OCI-M1 (cell line): ENCODE results near the gene LRBA.
A peak's percentile ranks its signal among the peaks of the same experiment; 100 is the strongest.
"Not testable (repeated sequence)": the region's sequence is repeated elsewhere in the genome, so short reads cannot be mapped to it uniquely, and the experiment has no call there.

Source experiments
- DNase-seq: peaks from one replicate; lab custom pipeline; 2025; lab: John Stamatoyannopoulos, UW

The LRBA gene

GRCh38 chr4:151014521-151015458, at the start of gene LRBA:
TSS of gene LRBA (minus strand) at chr4:151015284. CDS start at chr4:151014642, 642 bp downstream.
- peak; percentile 88 for DNase-seq

DNA sequence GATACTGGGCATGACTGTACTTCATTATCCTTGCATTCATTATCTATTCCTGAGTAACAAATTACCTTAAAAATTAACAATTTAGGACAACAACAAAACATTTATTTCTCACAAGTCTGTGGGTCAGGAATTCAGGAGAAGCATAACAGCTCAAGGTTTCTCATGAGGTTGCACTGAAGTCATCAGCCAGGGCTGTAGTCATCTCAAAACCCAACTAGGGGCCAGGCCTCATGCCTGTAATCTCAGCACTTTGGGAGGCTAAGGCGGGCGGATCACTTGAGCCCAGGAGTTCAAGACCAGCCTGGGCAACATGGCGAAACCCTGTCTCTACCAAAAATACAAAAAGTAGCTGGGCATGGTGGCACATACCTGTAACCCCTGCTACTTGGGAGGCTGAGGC, 48.1 kb upstream of the LRBA start:
- not testable (repeated sequence) for DNase-seq

DNA sequence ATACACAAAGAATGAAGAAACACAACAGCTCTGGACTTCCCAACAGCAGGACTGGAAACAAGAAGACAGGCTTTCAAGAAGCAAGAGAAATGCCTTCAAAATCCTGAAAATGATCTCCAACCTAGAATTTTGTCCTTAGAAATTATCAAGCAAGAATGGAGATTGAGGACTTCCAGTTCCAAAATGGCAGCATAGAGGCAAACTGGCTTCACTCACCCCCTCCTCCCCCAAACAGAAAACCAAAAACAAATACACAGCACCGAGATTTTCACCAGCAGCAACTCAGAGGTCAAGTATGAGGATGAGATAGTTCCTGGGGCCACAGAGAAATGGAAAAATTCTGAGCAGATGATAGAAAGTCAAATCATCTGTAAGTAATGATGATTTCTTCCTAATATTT, 40.5 kb upstream of the LRBA start:
- no peak for DNase-seq

DNA sequence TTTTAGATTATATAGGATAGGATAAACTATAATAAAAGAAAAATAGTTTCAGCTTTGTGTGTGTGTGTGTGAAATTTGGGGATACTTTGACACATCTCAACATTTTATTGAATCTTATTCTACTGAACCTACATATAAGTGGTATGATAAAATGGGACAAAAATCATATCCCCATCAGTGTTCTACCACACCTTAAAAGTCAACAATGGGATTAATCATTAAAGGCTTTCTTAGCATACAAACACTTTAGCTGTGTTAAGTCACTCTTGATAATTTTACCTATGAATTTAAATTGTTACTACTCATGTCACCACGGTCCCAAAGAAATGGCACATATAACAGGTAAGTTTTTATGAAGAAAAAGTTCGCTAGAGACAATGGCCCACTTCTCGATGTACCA, 37.7 kb upstream of the LRBA start:
- no peak for DNase-seq

GRCh38 chr4:151049430-151049884, 34.4 kb upstream of the LRBA start:
- DNase-seq = no peak

DNA sequence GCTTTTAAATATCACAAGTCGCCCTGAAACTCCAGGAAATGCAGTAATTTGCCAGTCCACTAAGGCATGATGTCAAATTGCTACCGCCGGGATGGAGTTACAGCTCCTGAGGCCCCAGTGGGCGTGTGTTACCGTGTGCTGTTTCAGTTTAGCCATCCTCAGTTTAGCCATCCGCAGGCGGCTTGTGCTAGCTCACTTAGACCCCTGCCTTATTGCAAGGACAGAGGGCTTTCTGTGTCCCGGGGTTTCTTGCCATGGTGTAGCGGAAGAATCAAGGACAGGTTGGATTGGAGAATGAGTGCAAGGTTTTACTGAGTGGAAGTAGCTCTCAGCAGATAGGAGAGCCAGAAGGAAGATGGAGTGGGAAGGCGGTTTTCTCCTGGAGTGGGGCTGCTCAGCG, 33.8 kb upstream of the LRBA start:
- no peak for DNase-seq

- no peak for DNase-seq
Observed at GRCh38 chr4:151046609-151047008, 31.5 kb upstream of the LRBA start.

DNA sequence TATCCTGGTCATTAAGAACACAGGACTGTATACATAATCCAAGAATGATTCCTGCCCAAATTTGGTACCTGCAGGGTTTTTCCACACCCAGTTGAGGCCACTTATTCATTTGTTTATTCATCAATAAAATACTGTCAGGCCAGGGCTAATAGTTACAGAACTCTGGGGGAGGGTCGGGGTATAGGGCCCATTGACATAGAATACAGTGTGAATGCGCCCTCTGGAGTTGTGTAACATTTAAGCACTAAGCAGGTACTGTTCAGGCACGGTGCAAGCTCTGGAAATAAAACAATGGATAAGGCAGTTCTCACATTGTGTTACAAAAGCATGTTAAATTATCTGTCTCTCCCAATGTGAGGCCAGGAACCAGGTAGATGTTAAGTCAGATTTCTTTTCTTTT, 30.8 kb upstream of the LRBA start:
- peak; percentile 62 for DNase-seq

DNA sequence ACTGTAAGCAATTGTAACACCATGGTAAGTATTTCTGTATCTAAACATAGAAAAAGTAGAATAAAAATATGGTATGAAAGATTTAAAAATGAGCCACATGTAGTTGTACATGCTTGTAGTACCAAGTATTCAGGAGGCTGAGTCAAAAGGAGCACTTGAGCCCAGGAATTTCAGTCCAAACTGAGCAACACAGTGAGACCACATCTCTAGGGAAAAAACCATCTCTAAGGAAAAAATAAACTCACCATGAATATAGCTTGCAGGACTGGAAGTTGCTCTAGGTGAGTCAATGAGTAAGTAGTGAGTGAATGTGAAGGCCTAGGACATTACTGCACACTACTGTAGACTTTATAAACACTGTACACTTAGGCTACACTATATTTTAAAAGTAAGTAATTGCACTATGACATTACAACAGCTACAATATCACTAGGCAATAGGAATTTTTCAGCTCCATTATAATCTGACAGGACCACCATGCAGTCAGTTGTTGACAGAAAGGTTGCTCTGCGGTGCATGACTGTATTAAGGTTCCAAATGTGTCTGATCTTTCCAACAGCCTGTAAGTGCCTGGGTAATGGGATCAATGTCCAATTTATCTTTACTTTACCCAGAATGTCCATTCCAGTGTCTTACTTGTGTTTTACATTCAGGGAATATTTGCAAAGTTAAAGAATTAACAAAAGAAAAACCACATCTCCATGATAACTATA, 28.9 kb upstream of the LRBA start:
- DNase-seq = no peak

DNA sequence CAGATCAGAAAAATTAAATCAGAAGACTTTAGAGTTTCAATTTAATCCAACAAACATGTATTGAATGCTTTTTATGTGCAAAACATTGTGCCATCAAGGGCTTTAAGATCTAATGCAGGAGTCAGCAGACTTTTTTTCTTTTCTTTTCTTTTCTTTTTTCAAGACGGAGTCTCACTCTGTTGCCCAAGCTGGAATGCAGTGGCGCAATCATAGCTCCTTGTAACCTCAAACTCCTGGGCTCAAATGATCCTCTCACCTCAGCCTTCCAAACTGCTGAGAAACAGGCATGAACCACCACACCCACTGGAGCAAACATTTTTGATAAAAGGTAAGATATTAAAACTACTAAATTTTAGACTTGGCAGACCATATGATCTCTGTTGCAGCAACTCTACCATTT, 24.6 kb upstream of the LRBA start:
- DNase-seq = no peak

GRCh38 chr4:151038452-151039157, 23.5 kb upstream of the LRBA start:
- peak; percentile 89 for DNase-seq

DNA sequence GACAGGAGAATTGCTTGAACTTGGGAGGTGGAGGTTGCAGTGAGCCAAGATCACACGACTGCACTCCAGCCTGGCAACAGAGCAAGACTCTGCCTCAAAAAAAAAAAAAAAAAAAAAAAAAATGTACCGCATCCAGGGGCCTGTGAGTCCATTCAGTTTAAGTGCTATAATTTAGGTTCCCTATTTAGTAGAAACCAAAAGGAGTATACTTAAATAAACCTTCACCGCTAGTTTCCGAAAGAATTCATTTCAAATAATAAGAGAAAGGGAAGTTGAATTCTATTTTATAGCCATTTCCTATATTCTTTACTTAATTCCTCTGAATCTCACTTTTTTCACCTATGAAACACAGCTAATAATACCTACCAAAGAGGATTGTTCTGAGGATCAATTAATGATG, 20.8 kb upstream of the LRBA start:
- DNase-seq = no peak

DNA sequence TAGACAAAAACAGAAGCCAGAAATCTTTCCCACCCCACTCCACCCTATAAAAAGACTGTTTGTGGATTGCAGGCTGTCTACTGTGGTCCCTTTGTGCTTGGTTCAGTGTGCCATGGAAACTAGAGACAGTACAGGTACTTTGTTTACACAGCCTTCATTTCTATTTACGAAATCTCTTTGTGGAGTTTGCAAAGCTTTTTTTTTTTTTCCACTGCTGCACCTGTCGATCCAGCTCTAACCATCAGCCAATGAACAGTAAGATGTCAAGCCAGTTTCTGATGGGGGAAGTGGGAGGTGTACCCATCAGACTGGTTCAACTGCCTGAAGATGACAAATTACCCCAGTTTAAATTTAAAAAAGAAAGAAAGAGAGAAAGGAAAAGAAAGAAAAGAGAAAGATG, 20.2 kb upstream of the LRBA start:
- DNase-seq = no peak

DNA sequence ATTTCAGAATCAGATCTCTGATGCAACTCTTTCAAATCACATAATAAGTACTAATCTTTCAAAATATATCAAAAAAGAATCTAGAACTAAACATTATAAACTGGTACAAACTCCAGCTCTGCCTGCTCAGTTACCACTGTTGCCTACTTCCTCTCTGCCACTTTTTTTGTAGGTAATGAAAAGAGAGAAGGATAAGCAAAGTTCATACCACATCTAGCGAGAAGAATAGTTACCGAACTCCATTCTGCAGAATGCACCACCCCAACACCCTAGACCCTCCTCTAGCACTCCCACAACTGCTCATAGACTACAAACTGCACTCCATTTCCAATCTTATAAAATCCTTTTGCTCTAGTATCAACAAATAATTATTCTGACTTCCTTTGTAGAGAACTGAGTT, 19.7 kb upstream of the LRBA start:
- DNase-seq = no peak

DNA sequence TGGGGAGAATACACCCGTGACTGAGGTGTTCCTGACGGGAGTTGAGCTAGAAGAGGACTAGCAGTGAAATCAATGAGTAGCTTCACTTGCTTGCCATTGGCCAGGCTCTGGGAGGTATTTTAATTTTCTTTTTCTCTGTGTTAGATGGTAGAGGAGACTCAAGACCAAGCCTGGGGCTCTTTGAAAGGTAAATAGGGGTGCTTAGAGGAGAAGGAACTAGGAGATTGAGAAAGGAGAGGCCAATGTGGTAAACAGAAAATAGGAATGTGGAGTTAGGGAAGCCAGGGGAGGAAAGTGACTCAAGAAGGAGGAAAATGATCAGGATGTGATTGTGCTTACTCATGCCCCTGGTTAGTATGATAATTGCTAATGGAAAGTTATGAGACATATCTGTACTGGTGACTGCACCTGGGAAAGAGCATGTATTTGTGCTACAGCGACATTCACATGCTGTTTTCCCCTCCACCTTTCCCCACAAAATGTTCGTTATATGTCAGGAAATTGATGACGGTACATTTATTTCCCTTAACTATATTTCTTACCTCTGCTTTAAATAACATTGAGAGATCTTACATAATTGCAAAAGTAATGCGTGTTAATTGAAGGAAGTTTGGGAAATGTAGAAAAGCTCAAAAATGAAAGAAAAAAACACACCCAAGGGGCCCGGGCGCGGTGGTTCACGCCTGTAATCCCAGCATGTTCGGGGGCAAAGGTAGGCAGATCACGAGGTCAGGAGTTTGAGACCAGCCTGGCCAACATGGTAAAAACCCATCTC, 16.9 kb upstream of the LRBA start:
- peak; percentile 68 for DNase-seq

GRCh38 chr4:151029537-151029936, 14.5 kb upstream of the LRBA start:
- no peak for DNase-seq

- DNase-seq = not testable (repeated sequence)
Observed at GRCh38 chr4:151029006-151029405, 13.9 kb upstream of the LRBA start.

DNA sequence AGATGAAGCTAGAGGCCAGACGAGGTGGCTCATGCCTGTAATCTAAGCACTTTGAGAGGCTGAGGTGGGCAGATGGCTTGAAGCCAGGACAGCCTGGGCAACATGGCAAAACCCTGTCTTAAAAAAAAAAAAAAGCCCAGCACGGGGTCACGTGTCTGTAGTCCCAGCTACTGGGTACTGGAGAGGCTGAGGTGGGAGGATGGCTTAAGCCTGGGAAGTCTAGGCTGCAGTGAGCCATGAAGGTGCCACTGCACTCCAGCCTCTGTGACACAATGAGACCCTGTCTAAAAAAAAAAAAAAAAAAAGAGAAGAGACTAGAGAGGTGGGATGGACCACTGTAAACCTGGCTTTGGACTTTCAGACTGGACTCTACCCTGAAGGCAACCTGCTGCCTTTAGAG, 10.7 kb upstream of the LRBA start:
- DNase-seq = no peak

DNA sequence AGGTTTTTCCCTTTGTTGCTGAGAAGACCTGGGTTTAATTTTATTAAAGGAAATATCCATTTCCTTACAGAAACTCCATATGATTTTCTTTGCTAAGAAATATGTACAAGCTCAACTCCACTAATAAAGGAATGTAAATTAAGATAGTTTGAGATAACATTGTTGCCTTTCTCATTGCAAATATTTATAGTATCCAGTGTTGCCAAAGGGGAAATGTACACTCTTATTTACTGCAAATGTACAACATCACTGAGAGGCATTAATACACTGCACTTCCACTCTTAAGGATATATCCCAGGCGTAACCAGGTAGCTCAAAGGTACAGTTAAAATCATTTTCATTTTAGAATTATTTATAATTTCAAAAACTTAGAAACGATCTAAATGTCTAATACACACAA, 7.5 kb upstream of the LRBA start:
- no peak for DNase-seq

GRCh38 chr4:151021637-151022334, 6.7 kb upstream of the LRBA start:
- peak; percentile 23 for DNase-seq
